Effector memory CD8-positive, alpha-beta T cell (primary cell): ENCODE measurements around the gene SHROOM1.

ENCODE experiments used
- ATAC-seq: fragments of 150-1000 bp; cut with Tn5 transposase; replicated peaks from 2 replicates; pipeline ENCODE4 v1.10.0; 2021; ENCODE audit warnings: mild to moderate bottlenecking, moderate library complexity
- DNase-seq, 3 experiments: peaks; one replicate each; pipeline ENCODE4 v3.0.0; 2021
- H3K27ac Mint-ChIP-seq, 2 donors: one replicate each; pipeline ENCODE4 v1.8.0; 2022; ENCODE audit warnings: mild to moderate bottlenecking in 2 of 2, mixed read lengths in 2 of 2, moderate library complexity in 2 of 2
- H3K27me3 Mint-ChIP-seq, 2 donors: one replicate each; pipeline ENCODE4 v1.8.0; 2022; ENCODE audit warnings: mixed read lengths in 2 of 2
- H3K36me3 Mint-ChIP-seq: one replicate; pipeline ENCODE4 v1.8.0; 2022; ENCODE audit warnings: mild to moderate bottlenecking, moderate library complexity, mixed read lengths; ENCODE audit not compliant: insufficient read depth
- H3K4me1 Mint-ChIP-seq, 2 donors: one replicate each; pipeline ENCODE4 v1.8.0; 2022; ENCODE audit warnings: low read depth in 2 of 2, mixed read lengths in 2 of 2
- H3K4me3 Mint-ChIP-seq, 2 donors: one replicate each; pipeline ENCODE4 v1.8.0; 2022; ENCODE audit warnings: mild to moderate bottlenecking in 2 of 2, mixed read lengths in 2 of 2, moderate library complexity in 2 of 2
- H3K9me3 Mint-ChIP-seq, 2 donors: one replicate each; pipeline ENCODE4 v1.8.0; 2022; ENCODE audit warnings: mixed read lengths in 2 of 2

Gene SHROOM1

DNA sequence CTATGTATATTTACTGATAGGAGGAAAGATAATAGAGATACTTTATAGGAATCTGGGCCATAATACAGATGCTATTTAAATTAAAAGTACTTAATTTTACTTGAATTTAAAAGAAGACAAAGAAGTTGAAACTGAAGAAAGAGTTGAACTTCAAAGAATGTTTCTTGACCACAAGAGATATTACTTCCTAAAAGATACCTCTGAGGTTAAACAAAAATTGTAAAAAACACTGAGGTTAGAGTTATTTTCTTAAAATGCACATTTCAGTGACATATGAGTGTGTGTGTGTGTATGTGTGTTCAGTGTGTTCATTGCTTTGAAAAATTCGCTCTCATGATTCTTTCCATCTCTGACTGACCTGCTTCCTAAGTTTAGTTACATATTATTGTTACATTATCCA lies 49.9 kb downstream of the SHROOM1 start:
- peaks cover 3% of the 10 kb centered on the region for H3K36me3 Mint-ChIP-seq

DNA sequence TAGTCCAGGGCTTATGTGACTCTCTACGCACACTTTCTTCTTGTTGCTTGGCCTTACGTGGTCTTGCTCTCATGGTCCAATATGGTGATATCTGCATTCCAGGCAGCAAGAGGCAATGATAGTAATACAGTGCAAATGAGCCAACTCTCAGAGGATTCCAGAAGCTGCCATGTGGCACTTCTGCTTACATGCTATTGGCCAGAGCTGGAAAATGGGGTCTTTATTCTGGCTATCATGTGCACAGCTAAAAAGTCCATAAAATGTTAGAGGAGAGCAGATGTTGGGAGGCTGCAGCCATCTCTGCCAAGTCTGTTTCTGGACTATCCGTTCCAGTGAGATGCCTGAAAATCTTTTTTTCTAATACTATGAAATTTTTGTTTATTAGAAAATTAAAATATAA lies 50.5 kb downstream of the SHROOM1 start:
- H3K4me1 Mint-ChIP-seq, result peaks cover 16 to 17% of the 10 kb centered on the region in 2 donors
- H3K27me3 Mint-ChIP-seq, result peaks cover 8 to 19% of the 10 kb centered on the region in 2 donors
- DNase-seq (no peak), ATAC-seq (no peak)
- H3K27ac Mint-ChIP-seq, result no peak overlapping the region
- H3K4me3 Mint-ChIP-seq, result no peak overlapping the region
- no peaks in the 10 kb centered on the region for H3K9me3 Mint-ChIP-seq
- peaks cover 3% of the 10 kb centered on the region for H3K36me3 Mint-ChIP-seq

More for the DNA sequence above, 49.9 kb downstream of the SHROOM1 start:
- ATAC-seq, result no peak
- Mint-ChIP-seq H3K9me3 (no peaks in the 10 kb centered on the region), H3K27ac (no peak overlapping the region), H3K4me3 (no peak overlapping the region), H3K4me1 (peaks cover 10% of the 10 kb centered on the region in 2 donors), H3K27me3 (peaks cover 14 to 26% of the 10 kb centered on the region in 2 donors)
- DNase-seq, result no peak

DNA sequence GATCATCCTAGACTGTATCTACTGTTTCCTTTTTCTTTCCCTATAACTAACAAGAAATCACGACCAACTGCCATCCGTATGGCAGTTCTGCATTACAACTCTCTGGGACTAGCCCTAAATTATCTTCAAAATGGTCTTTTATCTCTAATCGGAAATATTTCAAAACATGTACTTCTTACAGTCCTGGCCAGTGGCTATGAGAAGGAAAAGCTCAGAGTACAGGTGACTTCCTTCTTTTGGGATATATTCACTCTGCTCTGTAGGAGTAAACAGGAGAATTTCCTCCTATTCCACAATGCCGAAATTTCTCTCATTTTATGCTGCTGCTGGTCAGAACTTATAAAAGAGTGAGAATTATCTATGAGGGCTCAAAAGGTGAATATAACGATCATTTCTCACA lies 51.6 kb downstream of the SHROOM1 start:
- Mint-ChIP-seq H3K36me3 (peaks cover 3% of the 10 kb centered on the region), H3K27me3 (peaks cover 6 to 16% of the 10 kb centered on the region in 2 donors), H3K4me1 (peaks cover 19 to 22% of the 10 kb centered on the region in 2 donors), H3K27ac (no peak overlapping the region), H3K9me3 (no peaks in the 10 kb centered on the region), H3K4me3 (peak overlapping the region in 1 of 2 donors; percentile 77)
- DNase-seq, result no peak
- ATAC-seq, result no peak

DNA sequence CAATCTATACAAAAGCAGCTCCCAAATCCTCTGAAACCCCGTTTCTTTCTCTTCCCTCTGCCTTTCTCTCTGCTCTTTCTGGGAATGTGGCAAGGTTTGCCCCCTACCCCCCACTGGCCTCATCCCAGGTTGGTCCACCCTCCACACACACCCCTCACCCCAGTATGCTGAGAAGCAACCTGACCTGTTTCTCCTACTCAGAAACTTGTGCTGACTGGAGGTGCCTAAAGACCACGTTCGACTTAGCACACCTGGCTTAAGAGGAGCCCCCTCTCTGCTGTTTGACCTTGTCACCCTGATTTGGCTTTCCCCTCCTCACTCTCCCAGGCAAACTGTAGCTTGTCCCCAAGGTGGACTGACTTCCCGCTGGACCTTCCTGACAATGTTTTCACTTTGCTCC lies 52.3 kb downstream of the SHROOM1 start:
- Mint-ChIP-seq H3K27ac (peak overlapping the region; percentile 4 to 84), H3K4me3 (peak overlapping the region; percentile 77), H3K36me3 (peaks cover 3% of the 10 kb centered on the region), H3K27me3 (peaks cover 6 to 16% of the 10 kb centered on the region in 2 donors), H3K4me1 (peaks cover 19 to 26% of the 10 kb centered on the region in 2 donors), H3K9me3 (no peaks in the 10 kb centered on the region)
- DNase-seq (no peak), ATAC-seq (no peak)

DNA sequence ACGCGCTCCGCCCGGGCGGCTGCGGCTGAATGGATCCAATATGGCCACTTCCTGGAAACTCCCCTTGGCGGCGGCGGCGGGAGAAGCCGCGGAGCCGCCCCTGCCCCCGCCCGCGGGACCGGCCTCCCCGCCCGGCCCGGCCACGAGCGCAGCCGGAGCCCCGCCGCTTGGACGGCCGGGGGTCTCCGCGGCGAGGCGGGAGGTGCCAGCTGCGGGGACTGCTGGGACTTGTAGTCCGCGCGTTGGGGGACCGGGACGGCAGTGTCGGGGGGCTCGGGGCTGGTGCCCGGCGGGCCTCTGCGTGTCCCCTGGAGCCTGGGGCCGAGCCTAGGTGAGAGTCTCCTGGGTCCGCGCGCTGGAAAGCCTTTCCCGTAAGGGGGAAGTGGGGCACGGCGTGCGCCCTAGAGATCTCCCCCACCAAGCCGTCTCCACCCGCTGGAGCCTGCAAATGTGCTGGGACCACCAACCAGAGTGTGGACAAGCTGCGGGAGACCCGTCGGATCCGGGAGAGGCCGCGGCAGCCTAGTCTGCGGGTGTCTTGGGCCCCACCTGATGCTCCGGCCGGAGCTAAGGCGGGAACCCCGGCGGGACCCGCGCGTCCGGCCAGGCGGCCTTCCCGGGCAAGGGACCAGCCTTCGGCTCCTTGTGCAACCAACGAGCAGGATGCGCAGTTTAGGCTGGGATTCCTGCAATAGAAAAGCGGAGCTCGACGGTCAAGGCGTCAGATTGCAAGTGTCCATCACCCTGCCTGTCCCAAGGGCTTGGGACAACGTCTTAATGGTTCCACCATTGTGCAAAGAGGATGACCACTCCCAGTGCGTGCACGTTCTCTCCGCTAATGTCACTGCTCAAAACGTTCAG lies 53.0 kb downstream of the SHROOM1 start, which contains the start of gene SEPTIN8:
SEPTIN8 (minus strand) TSS at position 31 of the 861 bp plus-strand sequence. CDS start 102 bp downstream, outside the sequence.
- H3K36me3 Mint-ChIP-seq, result peaks cover 3% of the 10 kb centered on the region
- ATAC-seq (peak; percentile 81), DNase-seq (peak; percentile 24 to 38 (median 38))
- no peaks in the 10 kb centered on the region for H3K9me3 Mint-ChIP-seq
- peaks cover 6 to 16% of the 10 kb centered on the region in 2 donors for H3K27me3 Mint-ChIP-seq
- H3K27ac Mint-ChIP-seq, result peak within 1 kb of the TSS; percentile 4 to 84
- H3K4me1 Mint-ChIP-seq, result peaks cover 19 to 31% of the 10 kb centered on the region in 2 donors
- H3K4me3 Mint-ChIP-seq, result peak within 1 kb of the TSS; percentile 77

DNA sequence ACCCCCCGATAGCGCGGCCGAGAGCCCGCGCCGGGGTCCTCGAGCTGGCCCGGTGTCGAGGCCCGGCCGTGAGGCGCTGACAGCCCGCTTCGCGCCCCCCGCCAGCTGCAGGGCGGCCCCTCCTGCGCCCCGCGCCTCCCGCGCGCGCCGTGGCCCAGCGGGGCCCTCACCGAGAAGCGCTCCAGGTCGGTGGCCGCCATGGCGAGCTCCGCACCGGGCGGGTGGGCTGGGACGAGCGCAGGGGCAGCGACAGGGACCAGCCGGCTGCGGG lies 53.6 kb downstream of the SHROOM1 start:
- Mint-ChIP-seq H3K27me3 (peaks cover 4 to 11% of the 10 kb centered on the region in 2 donors), H3K4me1 (peaks cover 19 to 34% of the 10 kb centered on the region in 2 donors), H3K4me3 (peak overlapping the region; percentile 54 to 61), H3K27ac (no peak overlapping the region), H3K9me3 (no peaks in the 10 kb centered on the region), H3K36me3 (peaks cover 3% of the 10 kb centered on the region)
- DNase-seq, result no peak
- no peak for ATAC-seq

GRCh38 chr5:132776131-132776937 lies 54.1 kb downstream of the SHROOM1 start:
- peaks cover 19 to 34% of the 10 kb centered on the region in 2 donors for H3K4me1 Mint-ChIP-seq
- ATAC-seq, result peak; percentile 25
- H3K9me3 Mint-ChIP-seq, result no peaks in the 10 kb centered on the region
- H3K4me3 Mint-ChIP-seq, result peak overlapping the region; percentile 54 to 61
- DNase-seq, result no peak
- peaks cover 3% of the 10 kb centered on the region for H3K36me3 Mint-ChIP-seq
- peak overlapping the region in 1 of 2 donors; percentile 52 for H3K27ac Mint-ChIP-seq
- H3K27me3 Mint-ChIP-seq, result peaks cover 0 to 7% of the 10 kb centered on the region in 2 donors

GRCh38 chr5:132775476-132775961 lies 54.9 kb downstream of the SHROOM1 start:
- peak overlapping the region; percentile 54 to 61 for H3K4me3 Mint-ChIP-seq
- no peak for DNase-seq

DNA sequence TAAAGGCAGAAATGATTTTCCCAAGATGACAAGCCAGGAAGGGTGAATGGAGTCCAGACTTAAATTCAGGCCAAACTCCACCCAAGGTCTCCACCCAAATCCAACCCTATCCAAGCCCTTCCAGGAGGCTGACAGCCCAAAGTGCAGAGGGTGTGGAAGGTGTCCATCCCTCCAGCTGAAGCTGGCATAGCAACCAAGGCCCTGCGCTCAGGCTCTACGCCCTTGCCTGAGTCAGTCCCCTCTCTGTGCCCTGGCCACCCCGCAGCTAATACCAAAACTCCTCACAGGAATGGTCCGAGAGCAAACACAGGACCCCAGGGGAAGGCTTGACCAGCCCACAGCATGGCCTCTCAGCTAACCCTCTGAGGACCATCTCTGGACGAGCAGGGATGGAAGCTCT lies 55.6 kb downstream of the SHROOM1 start:
- peak overlapping the region in 1 of 2 donors; percentile 61 for H3K4me3 Mint-ChIP-seq
- H3K9me3 Mint-ChIP-seq, result no peaks in the 10 kb centered on the region
- ATAC-seq (no peak), DNase-seq (no peak)
- peaks cover 19 to 34% of the 10 kb centered on the region in 2 donors for H3K4me1 Mint-ChIP-seq
- H3K27me3 Mint-ChIP-seq, result peaks cover 0 to 4% of the 10 kb centered on the region in 2 donors
- H3K27ac Mint-ChIP-seq, result peak overlapping the region in 1 of 2 donors; percentile 52
- peaks cover 3% of the 10 kb centered on the region for H3K36me3 Mint-ChIP-seq

More at GRCh38 chr5:132775476-132775961, 54.9 kb downstream of the SHROOM1 start:
- Mint-ChIP-seq H3K27ac (peak overlapping the region in 1 of 2 donors; percentile 52), H3K36me3 (peaks cover 3% of the 10 kb centered on the region), H3K9me3 (no peaks in the 10 kb centered on the region), H3K4me1 (peaks cover 19 to 34% of the 10 kb centered on the region in 2 donors), H3K27me3 (peaks cover 0 to 7% of the 10 kb centered on the region in 2 donors)
- ATAC-seq, result no peak

DNA sequence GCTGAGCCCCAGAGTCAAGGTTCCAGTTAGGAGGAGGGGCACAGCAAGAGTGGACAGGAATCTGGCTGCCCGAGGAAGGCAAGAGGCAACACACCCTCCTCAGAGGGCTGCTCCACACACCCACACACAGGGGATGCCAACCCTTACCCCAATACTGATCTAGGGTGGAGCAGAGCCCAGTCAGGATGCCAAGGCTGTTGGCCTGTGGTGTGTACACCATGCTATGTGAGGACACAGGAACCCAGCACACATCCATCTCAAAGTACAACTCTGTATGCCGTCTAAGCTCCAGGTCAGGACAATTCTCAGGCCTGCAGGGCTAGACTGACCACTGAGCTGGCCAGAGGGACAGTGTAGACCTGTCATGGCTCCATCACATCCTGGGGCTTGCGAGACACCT lies 56.0 kb downstream of the SHROOM1 start:
- DNase-seq, result no peak
- H3K4me1 Mint-ChIP-seq, result peaks cover 19 to 34% of the 10 kb centered on the region in 2 donors
- no peak for ATAC-seq
- H3K27ac Mint-ChIP-seq, result no peak overlapping the region
- H3K9me3 Mint-ChIP-seq, result no peaks in the 10 kb centered on the region
- peaks cover 3% of the 10 kb centered on the region for H3K36me3 Mint-ChIP-seq
- H3K27me3 Mint-ChIP-seq, result no peaks in the 10 kb centered on the region
- H3K4me3 Mint-ChIP-seq, result no peak overlapping the region

GRCh38 chr5:132773601-132774355 lies 56.7 kb downstream of the SHROOM1 start:
- no peak overlapping the region for H3K27ac Mint-ChIP-seq
- DNase-seq (no peak), ATAC-seq (no peak)
- no peaks in the 10 kb centered on the region for H3K9me3 Mint-ChIP-seq
- no peaks in the 10 kb centered on the region for H3K27me3 Mint-ChIP-seq
- peaks cover 19 to 34% of the 10 kb centered on the region in 2 donors for H3K4me1 Mint-ChIP-seq
- H3K36me3 Mint-ChIP-seq, result peaks cover 3% of the 10 kb centered on the region
- no peak overlapping the region for H3K4me3 Mint-ChIP-seq

- no peak overlapping the region for H3K4me3 Mint-ChIP-seq
- H3K9me3 Mint-ChIP-seq, result no peaks in the 10 kb centered on the region
- DNase-seq (no peak), ATAC-seq (no peak)
- peaks cover 1% of the 10 kb centered on the region for H3K36me3 Mint-ChIP-seq
- H3K27ac Mint-ChIP-seq, result no peak overlapping the region
- no peaks in the 10 kb centered on the region for H3K27me3 Mint-ChIP-seq
- peaks cover 16 to 30% of the 10 kb centered on the region in 2 donors for H3K4me1 Mint-ChIP-seq
These were observed 57.3 kb downstream of the SHROOM1 start for GRCh38 chr5:132773114-132773513.
